HEK293 (cell line): Measurements from ENCODE around the gene CCDC30.

ENCODE experiments used
- CTCF ChIA-PET: fragments of 350-600 bp; formaldehyde crosslinking; extraction: SDS; loops from one replicate; lab custom pipeline; 2021; ENCODE audit warnings: antibody characterized with exemption; lab: Yijun Ruan, JAX
- POLR2A ChIA-PET: fragments of 300-600 bp; formaldehyde crosslinking; extraction: SDS; loops from one replicate; lab custom pipeline; 2020; ENCODE audit warnings: antibody characterized with exemption, inconsistent platforms; lab: Yijun Ruan, JAX
- H3K27ac ChIP-seq: fragments of 200-500 bp; sonication (Bioruptor generic); 2 replicates; pipeline ENCODE4 v1.5.1; 2014; ENCODE audit warnings: low read depth, low read length, control low read depth, inconsistent platforms; ENCODE audit errors: extremely low read depth
- H3K36me3 ChIP-seq, 2 experiments: fragments of 200-500 bp in 1 of 2; sonication (Bioruptor generic) in 1 of 2; 1 replicate in 1 of 2; 2 replicates in 1 of 2; pipeline ENCODE4 v1.5.1; 2014 to 2017; ENCODE audit warnings: inconsistent platforms in 2 of 2, low read length in 2 of 2; ENCODE audit not compliant: control insufficient read depth in 2 of 2, insufficient read depth in 1 of 2
- H3K4me1 ChIP-seq: fragments of 200-500 bp; sonication (Bioruptor generic); 2 replicates; pipeline ENCODE4 v1.5.1; 2014; ENCODE audit warnings: mild to moderate bottlenecking, low read length, inconsistent platforms; ENCODE audit not compliant: control insufficient read depth, insufficient read depth
- H3K4me3 ChIP-seq: 2 replicates; pipeline ENCODE4 v1.5.1; 2011; ENCODE audit warnings: low read depth, mild to moderate bottlenecking, control low read depth, low read length, moderate library complexity
- H3K9me3 ChIP-seq: fragments of 200-500 bp; sonication (Bioruptor generic); 2 replicates; pipeline ENCODE4 v1.5.1; 2014; ENCODE audit warnings: low read depth, low read length, inconsistent platforms; ENCODE audit not compliant: control insufficient read depth, insufficient read depth
- GLIS1 ChIP-seq: fragments of 450-650 bp; formaldehyde crosslinking; IDR thresholded peaks from 2 replicates; pipeline ENCODE4 v1.5.1; 2016; ENCODE audit warnings: missing biosample characterization, missing genetic modification characterization
- HOXA7 ChIP-seq: sonication (generic); formaldehyde crosslinking; IDR thresholded peaks from 2 replicates; pipeline ENCODE4 v1.8.1; 2022; ENCODE audit warnings: missing genetic modification reagents, borderline replicate concordance
- KLF10 ChIP-seq: fragments of 450-650 bp; IDR thresholded peaks from 2 replicates; pipeline ENCODE4 v1.5.1; 2018; ENCODE audit warnings: missing biosample characterization, mild to moderate bottlenecking, missing genetic modification characterization
- KLF16 ChIP-seq: fragments of 450-650 bp; formaldehyde crosslinking; IDR thresholded peaks from 2 replicates; pipeline ENCODE4 v1.5.1; 2017; ENCODE audit warnings: missing biosample characterization, missing genetic modification characterization
- KLF9 ChIP-seq: fragments of 450-650 bp; formaldehyde crosslinking; IDR thresholded peaks from 2 replicates; pipeline ENCODE4 v1.5.1; 2016; ENCODE audit warnings: missing biosample characterization, missing genetic modification characterization, low read depth
- MEIS1 ChIP-seq: sonication (generic); formaldehyde crosslinking; IDR thresholded peaks from 2 replicates; pipeline ENCODE4 v1.8.1; 2022; ENCODE audit warnings: missing genetic modification reagents, mild to moderate bottlenecking, borderline replicate concordance
- REST ChIP-seq: fragments of 450-650 bp; formaldehyde crosslinking; IDR thresholded peaks from 2 replicates; pipeline ENCODE4 v1.5.1; 2016; ENCODE audit warnings: missing biosample characterization, missing genetic modification characterization
- SCRT1 ChIP-seq: fragments of 450-650 bp; formaldehyde crosslinking; IDR thresholded peaks from 2 replicates; pipeline ENCODE4 v1.5.1; 2016; ENCODE audit warnings: missing biosample characterization, missing genetic modification characterization, borderline replicate concordance
- SCRT2 ChIP-seq: fragments of 450-650 bp; formaldehyde crosslinking; IDR thresholded peaks from 2 replicates; pipeline ENCODE4 v1.5.1; 2016; ENCODE audit warnings: missing biosample characterization, missing genetic modification characterization
- ZNF18 ChIP-seq: fragments of 450-650 bp; formaldehyde crosslinking; IDR thresholded peaks from 2 replicates; pipeline ENCODE4 v1.5.1; 2016; ENCODE audit warnings: missing biosample characterization, missing genetic modification characterization
- ZNF221 ChIP-seq: fragments of 450-650 bp; formaldehyde crosslinking; IDR thresholded peaks from 2 replicates; pipeline ENCODE4 v1.5.1; 2017; ENCODE audit warnings: missing biosample characterization, missing genetic modification characterization, borderline replicate concordance
- ZNF23 ChIP-seq: fragments of 450-650 bp; formaldehyde crosslinking; IDR thresholded peaks from 2 replicates; pipeline ENCODE4 v1.5.1; 2016; ENCODE audit warnings: missing biosample characterization, missing genetic modification characterization, borderline replicate concordance
- ZNF335 ChIP-seq: fragments of 450-650 bp; formaldehyde crosslinking; conservative IDR thresholded peaks from 2 replicates; pipeline ENCODE4 v1.5.1; 2016; ENCODE audit warnings: missing biosample characterization, missing genetic modification characterization
- ZNF426 ChIP-seq: fragments of 450-650 bp; formaldehyde crosslinking; IDR thresholded peaks from 2 replicates; pipeline ENCODE4 v1.5.1; 2017; ENCODE audit warnings: missing biosample characterization, missing genetic modification characterization, mild to moderate bottlenecking, inconsistent platforms, moderate library complexity
- ZNF510 ChIP-seq: fragments of 450-650 bp; formaldehyde crosslinking; IDR thresholded peaks from 2 replicates; pipeline ENCODE4 v1.5.1; 2018; ENCODE audit warnings: mild to moderate bottlenecking, missing genetic modification characterization, missing biosample characterization; ENCODE audit not compliant: insufficient replicate concordance
- ZNF514 ChIP-seq: fragments of 450-650 bp; formaldehyde crosslinking; IDR thresholded peaks from 2 replicates; pipeline ENCODE4 v1.5.1; 2016; ENCODE audit warnings: missing biosample characterization, missing genetic modification characterization
- ZNF654 ChIP-seq: fragments of 450-650 bp; formaldehyde crosslinking; IDR thresholded peaks from 2 replicates; pipeline ENCODE4 v1.5.1; 2016; ENCODE audit warnings: low read depth, missing biosample characterization, missing genetic modification characterization
- ZNF658 ChIP-seq: fragments of 450-650 bp; formaldehyde crosslinking; IDR thresholded peaks from 2 replicates; pipeline ENCODE4; 2016; ENCODE audit warnings: missing biosample characterization, missing genetic modification characterization
- ZNF664 ChIP-seq: fragments of 450-650 bp; formaldehyde crosslinking; IDR thresholded peaks from 2 replicates; pipeline ENCODE4 v1.5.1; 2016; ENCODE audit warnings: missing biosample characterization, missing genetic modification characterization
- ZNF76 ChIP-seq: fragments of 450-650 bp; formaldehyde crosslinking; IDR thresholded peaks from 2 replicates; pipeline ENCODE4; 2016; ENCODE audit warnings: low read depth, missing biosample characterization, missing genetic modification characterization, borderline replicate concordance
- ZNF777 ChIP-seq: fragments of 450-650 bp; formaldehyde crosslinking; IDR thresholded peaks from 2 replicates; pipeline ENCODE4 v1.5.1; 2017; ENCODE audit warnings: missing biosample characterization, missing genetic modification characterization, borderline replicate concordance
- TF ChIP-seq, protein P1 (sequence below): fragments of 450-650 bp; formaldehyde crosslinking; IDR thresholded peaks from 2 replicates; pipeline ENCODE4 v1.5.1; 2016; ENCODE audit warnings: missing biosample characterization, missing genetic modification characterization
- TF ChIP-seq, protein P2 (sequence below): fragments of 450-650 bp; formaldehyde crosslinking; IDR thresholded peaks from 2 replicates; pipeline ENCODE4 v1.5.1; 2016; ENCODE audit warnings: missing biosample characterization, missing genetic modification characterization
- TF ChIP-seq, protein P3 (sequence below): fragments of 450-650 bp; formaldehyde crosslinking; IDR thresholded peaks from 2 replicates; pipeline ENCODE4 v1.5.1; 2016; ENCODE audit warnings: missing biosample characterization, missing genetic modification characterization, low read depth

The CCDC30 gene

DNA sequence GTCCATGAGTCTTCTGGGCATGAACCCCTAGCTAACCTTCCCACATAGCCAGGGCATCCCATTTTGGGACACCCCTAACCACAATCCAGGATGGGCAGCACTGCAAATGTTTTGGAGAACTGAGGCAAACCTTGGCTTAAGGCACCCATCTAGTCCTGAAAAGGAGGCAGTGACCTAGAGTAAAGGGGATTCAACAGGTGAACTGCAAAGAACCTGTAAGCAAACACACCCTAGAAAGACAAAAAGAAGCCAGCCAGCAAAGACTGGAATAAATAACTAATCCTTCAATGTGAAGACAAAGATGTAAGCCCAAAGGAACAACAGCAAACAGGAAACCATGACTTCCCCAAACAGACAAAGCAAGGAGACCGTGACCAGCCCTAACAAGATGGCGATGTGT is 138.4 kb downstream of the CCDC30 start:
- CTCF ChIA-PET: no interaction called here
- Histone ChIP-seq H3K9me3 (no peaks in the 10 kb centered on the region), H3K27ac (no peak overlapping the region), H3K4me1 (no peaks in the 10 kb centered on the region), H3K36me3 (no peaks in the 10 kb centered on the region)
- TF ChIP-seq, protein P1, sequence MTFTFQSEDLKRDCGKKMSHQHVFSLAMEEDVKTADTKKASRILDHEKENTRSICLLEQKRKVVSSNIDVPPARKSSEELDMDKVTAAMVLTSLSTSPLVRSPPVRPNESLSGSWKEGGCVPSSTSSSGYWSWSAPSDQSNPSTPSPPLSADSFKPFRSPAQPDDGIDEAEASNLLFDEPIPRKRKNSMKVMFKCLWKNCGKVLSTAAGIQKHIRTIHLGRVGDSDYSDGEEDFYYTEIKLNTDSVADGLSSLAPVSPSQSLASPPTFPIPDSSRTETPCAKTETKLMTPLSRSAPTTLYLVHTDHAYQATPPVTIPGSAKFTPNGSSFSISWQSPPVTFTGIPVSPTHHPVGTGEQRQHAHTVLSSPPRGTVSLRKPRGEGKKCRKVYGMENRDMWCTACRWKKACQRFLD: no peak
- TF ChIP-seq, protein P2, sequence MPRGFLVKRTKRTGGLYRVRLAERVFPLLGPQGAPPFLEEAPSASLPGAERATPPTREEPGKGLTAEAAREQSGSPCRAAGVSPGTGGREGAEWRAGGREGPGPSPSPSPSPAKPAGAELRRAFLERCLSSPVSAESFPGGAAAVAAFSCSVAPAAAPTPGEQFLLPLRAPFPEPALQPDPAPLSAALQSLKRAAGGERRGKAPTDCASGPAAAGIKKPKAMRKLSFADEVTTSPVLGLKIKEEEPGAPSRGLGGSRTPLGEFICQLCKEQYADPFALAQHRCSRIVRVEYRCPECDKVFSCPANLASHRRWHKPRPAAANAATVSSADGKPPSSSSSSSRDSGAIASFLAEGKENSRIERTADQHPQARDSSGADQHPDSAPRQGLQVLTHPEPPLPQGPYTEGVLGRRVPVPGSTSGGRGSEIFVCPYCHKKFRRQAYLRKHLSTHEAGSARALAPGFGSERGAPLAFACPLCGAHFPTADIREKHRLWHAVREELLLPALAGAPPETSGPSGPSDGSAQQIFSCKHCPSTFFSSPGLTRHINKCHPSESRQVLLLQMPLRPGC (tag by site-specific recombination): no peak
- TF ChIP-seq ZNF76: no peak
- peak; percentile 93 for TF ChIP-seq SCRT1
- no peak for TF ChIP-seq ZNF777 (tag by site-specific recombination)
- no peak for TF ChIP-seq KLF16 (tag by site-specific recombination)
- no peak for TF ChIP-seq ZNF658 (tag by site-specific recombination)
- no peak for TF ChIP-seq REST
- no peak for TF ChIP-seq ZNF23 (tag by site-specific recombination)
- no peak for TF ChIP-seq MEIS1 (CRISPR knock-in tag)
- TF ChIP-seq SCRT2: peak; percentile 91
- no peak for TF ChIP-seq ZNF18
- no peak for TF ChIP-seq ZNF514 (tag by site-specific recombination)
- TF ChIP-seq ZNF426 (tag by site-specific recombination): no peak
- no peak for TF ChIP-seq HOXA7 (CRISPR knock-in tag)
- TF ChIP-seq, all 188 proteins: peak for 2
- POLR2A ChIA-PET: no interaction called here
- H3K4me3 ChIP-seq: no peak overlapping the region

DNA sequence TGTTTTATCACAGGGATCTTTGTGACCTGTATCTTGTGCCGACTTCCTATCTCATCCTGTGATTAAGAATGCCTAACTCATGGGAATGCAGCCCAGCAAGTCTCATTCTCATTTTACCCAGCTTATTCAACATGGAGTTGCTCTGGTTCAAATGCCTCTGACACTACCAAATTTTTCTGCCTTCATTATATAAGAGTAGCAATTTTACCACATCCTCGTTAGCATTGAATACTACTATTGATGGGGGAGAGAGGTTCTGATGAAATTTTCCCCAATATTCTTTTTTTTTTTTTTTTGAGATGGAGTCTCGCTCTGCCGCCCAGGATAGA is 150.7 kb downstream of the CCDC30 start:
- ChIA-PET POLR2A (no interaction called here), CTCF (interaction anchor here (0.7 kb wide), 1 partner anchor 48 kb away, joined by 9 read pairs; no protein-coding TSS in a partner anchor)
- Histone ChIP-seq H3K9me3 (no peaks in the 10 kb centered on the region), H3K27ac (no peak overlapping the region), H3K4me1 (no peaks in the 10 kb centered on the region), H3K4me3 (no peak overlapping the region), H3K36me3 (no peaks in the 10 kb centered on the region)
- TF ChIP-seq ZNF654 (tag by site-specific recombination): no peak
- TF ChIP-seq, protein P3, sequence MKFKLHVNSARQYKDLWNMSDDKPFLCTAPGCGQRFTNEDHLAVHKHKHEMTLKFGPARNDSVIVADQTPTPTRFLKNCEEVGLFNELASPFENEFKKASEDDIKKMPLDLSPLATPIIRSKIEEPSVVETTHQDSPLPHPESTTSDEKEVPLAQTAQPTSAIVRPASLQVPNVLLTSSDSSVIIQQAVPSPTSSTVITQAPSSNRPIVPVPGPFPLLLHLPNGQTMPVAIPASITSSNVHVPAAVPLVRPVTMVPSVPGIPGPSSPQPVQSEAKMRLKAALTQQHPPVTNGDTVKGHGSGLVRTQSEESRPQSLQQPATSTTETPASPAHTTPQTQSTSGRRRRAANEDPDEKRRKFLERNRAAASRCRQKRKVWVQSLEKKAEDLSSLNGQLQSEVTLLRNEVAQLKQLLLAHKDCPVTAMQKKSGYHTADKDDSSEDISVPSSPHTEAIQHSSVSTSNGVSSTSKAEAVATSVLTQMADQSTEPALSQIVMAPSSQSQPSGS (tag by site-specific recombination): no peak
- TF ChIP-seq KLF16 (tag by site-specific recombination): no peak
- no peak for TF ChIP-seq REST
- no peak for TF ChIP-seq ZNF664 (tag by site-specific recombination)
- no peak for TF ChIP-seq KLF10 (tag by site-specific recombination)
- no peak for TF ChIP-seq ZNF510 (tag by site-specific recombination)
- no peak for TF ChIP-seq GLIS1
- no peak for TF ChIP-seq ZNF221 (tag by site-specific recombination)
- TF ChIP-seq KLF9 (tag by site-specific recombination): no peak
- no peak for TF ChIP-seq ZNF335
